GM23338 (cell line): ENCODE results near the gene SAMD4A.

ENCODE experiments used
- EZH2 ChIP-seq: fragments of 200-600 bp; sonication (generic); IDR thresholded peaks from one replicate; pipeline ENCODE4 v1.8.0; 2017; ENCODE audit warnings: antibody characterized with exemption, mild to moderate bottlenecking, low read depth; ENCODE audit not compliant: unreplicated experiment
- POLR2AphosphoS5 ChIP-seq: IDR thresholded peaks from 2 replicates; pipeline ENCODE4 v1.6.1; 2016; ENCODE audit warnings: antibody characterized with exemption, low read depth
- TF ChIP-seq, protein P1 (sequence below), 2 experiments: fragments of 200-600 bp in 1 of 2; sonication (generic) in 1 of 2; conservative IDR thresholded peaks; 2 replicates each; pipeline versions ENCODE4 v1.5.1 to v1.6.1; 2016 to 2017; ENCODE audit warnings: antibody characterized with exemption in 2 of 2, low read depth in 2 of 2, mild to moderate bottlenecking in 2 of 2, moderate library complexity in 1 of 2

DNA sequence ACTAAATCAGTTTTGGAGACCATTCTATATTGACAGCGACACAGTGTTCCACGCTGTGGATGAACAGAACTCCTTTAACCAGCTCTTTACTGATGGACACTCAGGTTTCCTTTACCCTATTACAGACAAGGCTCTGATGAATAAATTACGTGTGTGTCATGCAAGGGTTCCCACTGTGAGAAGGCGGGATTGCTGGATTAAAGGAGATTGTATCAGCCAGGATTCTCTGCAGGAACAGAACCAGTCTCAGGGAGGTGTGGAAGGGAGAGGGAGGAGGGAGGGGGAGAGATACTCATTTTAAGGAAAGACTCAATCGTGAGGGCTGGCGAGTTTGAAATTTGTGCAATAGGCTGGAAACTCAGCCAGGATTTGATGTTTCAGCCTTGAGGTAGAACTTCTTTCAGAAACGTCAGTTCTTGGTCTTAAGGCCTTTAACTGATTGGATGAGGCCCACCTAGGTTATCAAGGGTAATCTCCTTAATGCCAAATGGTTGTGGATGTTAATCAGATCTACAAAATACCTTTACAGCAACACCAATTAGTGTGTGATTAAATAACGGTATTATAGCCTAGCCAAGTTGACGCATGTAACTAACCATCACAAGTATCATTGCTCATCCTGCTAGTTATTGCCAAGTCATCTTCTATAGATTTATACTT, 231.7 kb downstream of the SAMD4A start:
- TF ChIP-seq, protein P1, sequence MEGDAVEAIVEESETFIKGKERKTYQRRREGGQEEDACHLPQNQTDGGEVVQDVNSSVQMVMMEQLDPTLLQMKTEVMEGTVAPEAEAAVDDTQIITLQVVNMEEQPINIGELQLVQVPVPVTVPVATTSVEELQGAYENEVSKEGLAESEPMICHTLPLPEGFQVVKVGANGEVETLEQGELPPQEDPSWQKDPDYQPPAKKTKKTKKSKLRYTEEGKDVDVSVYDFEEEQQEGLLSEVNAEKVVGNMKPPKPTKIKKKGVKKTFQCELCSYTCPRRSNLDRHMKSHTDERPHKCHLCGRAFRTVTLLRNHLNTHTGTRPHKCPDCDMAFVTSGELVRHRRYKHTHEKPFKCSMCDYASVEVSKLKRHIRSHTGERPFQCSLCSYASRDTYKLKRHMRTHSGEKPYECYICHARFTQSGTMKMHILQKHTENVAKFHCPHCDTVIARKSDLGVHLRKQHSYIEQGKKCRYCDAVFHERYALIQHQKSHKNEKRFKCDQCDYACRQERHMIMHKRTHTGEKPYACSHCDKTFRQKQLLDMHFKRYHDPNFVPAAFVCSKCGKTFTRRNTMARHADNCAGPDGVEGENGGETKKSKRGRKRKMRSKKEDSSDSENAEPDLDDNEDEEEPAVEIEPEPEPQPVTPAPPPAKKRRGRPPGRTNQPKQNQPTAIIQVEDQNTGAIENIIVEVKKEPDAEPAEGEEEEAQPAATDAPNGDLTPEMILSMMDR (conservative IDR thresholded peaks at IDR 0.05; ENCODE audit: low read depth in 2 of 2) = no peak
- no peak for TF ChIP-seq EZH2
- no peak for TF ChIP-seq POLR2AphosphoS5
